Endothelial cell of hepatic sinusoid (primary cell): Measurements from ENCODE around the gene LMBR1.
"Not testable (repeated sequence)": the region's sequence is repeated elsewhere in the genome, so short reads cannot be mapped to it uniquely, and the experiment has no call there.

Experiments
- in situ Hi-C: cut with HindIII; loops from 2 replicates; pipeline ENCODE4 v1.10.0; 2017; ENCODE audit warnings: low sequenced_read_pairs

The LMBR1 gene

GRCh38 chr7:156666368-156667109 lies 226.4 kb downstream of the LMBR1 start:
- in situ Hi-C loops, result no loop called here

- in situ Hi-C loops, result no loop called here
These were observed 227.9 kb downstream of the LMBR1 start for GRCh38 chr7:156665101-156665500.

GRCh38 chr7:156662277-156662676 lies 230.7 kb downstream of the LMBR1 start:
- in situ Hi-C loops, result no loop called here

DNA sequence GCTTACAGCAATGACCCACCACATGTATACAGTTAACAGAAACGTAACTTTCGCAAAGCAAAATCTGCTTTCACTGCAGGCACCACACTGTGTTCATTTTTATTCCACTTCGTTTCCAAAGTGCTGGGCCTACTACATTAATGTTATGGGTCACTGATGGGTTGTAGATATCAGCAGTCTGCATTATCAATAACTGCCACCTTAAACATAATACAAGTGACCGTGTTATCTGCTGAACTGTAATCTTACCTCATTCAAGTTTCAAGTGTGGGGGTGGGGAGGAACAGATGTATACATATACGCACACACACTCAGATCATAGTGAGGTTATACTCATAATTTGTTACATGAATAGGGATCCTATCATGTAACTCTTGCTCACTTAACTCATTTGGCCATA lies 231.3 kb downstream of the LMBR1 start:
- in situ Hi-C loops, result no loop called here

DNA sequence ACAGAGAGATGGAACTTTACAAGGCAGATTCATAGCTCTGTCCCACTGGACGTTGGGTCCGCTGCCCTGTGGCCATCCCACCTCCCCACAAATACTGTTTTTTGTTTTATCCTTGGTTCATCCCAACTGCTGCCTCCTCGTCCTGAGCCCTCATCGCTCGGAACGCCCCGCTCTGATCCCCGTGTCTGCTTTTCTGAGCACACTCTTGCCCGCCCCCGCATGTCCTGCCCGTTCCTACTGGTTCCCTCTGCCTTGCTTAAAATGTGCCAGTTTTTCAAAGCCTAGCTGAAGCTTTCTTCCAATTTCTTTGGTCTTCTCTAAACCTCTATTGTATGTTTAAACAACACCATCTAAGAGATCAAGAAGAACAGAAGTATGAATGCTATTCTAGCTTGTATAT lies 233.0 kb downstream of the LMBR1 start:
- in situ Hi-C loops, result no loop called here

- in situ Hi-C loops, result no loop called here
These were observed 233.8 kb downstream of the LMBR1 start for GRCh38 chr7:156659203-156659602.

GRCh38 chr7:156657681-156658080 lies 235.3 kb downstream of the LMBR1 start:
- in situ Hi-C loops, result no loop called here

DNA sequence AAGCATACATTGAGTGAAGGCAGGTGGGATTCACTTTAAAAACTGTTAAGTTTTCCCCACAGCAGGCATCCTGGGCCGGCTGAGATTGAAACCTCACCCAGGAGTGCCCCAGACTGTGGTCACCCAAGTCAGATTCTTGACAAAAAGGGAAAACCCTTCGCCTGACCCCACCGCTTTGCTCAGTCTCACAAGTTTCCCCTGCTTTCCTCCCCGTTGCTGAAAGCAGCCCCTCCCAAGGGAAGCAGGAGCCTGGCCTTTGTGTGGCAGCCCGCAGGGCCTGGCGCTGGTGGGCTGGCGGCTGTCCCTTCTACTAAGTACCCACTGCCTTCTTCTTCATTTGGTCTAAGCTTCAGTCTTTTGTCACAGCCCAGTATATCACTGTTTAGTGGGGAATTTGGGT lies 236.4 kb downstream of the LMBR1 start:
- in situ Hi-C loops, result no loop called here

DNA sequence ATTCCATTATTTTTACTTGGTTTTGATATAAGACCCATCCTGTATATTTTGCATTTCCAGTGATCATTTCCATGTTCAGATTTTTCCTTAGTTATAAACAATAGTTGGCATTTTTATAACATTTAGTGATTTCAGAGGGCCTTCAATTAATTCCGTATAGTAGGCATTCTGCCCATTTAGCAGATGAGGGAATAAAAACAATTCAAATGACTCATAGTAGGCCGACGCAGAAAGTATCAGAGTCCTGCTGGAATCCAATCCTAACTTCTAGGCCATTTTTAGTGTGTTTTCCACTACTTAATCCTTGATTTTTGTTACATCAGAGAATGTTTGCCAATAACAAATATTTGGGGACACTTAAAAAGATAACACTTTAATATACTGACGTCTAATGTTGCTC lies 237.0 kb downstream of the LMBR1 start:
- in situ Hi-C loops, result no loop called here

- in situ Hi-C loops, result no loop called here
These were observed 237.7 kb downstream of the LMBR1 start for GRCh38 chr7:156655251-156655650.

GRCh38 chr7:156654511-156655234 lies 238.3 kb downstream of the LMBR1 start:
- in situ Hi-C loops, result no loop called here

- in situ Hi-C loops, result no loop called here
These were observed 240.0 kb downstream of the LMBR1 start for GRCh38 chr7:156652886-156653568.

- in situ Hi-C loops, result no loop called here
These were observed 241.5 kb downstream of the LMBR1 start for GRCh38 chr7:156651474-156651873.

GRCh38 chr7:156650042-156650441 lies 242.9 kb downstream of the LMBR1 start:
- in situ Hi-C loops, result no loop called here

DNA sequence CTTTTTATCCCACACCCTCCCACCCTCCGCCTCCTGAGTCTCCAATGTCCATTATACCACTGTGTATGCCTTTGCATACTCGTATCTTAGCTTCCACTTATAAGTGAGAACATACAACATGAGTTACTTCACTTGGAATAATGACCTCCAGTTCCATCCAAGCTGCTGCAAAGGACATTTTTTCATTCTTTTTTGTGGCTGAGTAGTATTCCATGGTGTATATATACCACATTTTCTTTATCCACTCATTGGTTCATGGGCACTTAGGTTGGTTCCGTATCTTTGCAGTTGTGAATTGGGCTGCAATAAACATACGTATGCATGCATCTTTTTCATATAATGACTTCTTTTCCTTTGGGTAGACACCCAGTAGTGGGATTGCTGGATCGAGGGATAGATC lies 245.7 kb downstream of the LMBR1 start:
- in situ Hi-C loops, result not testable (repeated sequence)

DNA sequence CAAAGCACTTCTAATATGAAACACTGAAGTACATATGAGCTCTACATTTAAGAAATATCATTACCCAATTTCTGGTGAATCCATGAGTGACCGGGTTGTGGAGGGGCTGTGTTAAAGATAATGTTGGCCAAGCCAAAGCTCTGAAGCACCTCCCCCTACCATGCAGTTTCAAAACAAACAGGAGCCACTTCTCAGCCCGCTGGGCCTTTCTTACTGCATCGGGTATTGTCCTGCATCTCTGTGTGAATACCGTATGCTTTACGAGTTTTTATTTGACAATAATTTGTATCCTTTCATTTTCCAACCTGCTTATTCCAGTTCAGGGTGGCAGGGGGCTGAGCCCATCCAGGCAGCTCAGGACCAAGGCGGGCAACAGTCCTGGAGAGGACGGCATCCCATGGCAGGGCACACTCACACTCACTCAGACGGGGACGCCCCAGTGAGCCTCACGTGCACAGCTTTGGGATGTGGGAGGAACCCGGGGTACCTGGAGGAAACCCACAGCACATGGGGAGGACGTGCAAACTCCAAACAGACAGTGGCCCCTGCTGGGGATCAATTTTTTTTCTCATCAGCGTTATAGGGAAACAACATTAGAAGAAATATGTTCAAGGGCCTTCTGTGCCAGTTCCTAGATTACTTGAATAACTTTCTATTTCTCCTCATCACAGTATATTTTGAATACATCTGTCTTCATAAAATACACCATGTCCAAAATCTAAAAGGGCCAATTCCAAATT lies 250.5 kb downstream of the LMBR1 start:
- in situ Hi-C loops, result no loop called here

- in situ Hi-C loops, result no loop called here
These were observed 252.0 kb downstream of the LMBR1 start for GRCh38 chr7:156640949-156641485.

DNA sequence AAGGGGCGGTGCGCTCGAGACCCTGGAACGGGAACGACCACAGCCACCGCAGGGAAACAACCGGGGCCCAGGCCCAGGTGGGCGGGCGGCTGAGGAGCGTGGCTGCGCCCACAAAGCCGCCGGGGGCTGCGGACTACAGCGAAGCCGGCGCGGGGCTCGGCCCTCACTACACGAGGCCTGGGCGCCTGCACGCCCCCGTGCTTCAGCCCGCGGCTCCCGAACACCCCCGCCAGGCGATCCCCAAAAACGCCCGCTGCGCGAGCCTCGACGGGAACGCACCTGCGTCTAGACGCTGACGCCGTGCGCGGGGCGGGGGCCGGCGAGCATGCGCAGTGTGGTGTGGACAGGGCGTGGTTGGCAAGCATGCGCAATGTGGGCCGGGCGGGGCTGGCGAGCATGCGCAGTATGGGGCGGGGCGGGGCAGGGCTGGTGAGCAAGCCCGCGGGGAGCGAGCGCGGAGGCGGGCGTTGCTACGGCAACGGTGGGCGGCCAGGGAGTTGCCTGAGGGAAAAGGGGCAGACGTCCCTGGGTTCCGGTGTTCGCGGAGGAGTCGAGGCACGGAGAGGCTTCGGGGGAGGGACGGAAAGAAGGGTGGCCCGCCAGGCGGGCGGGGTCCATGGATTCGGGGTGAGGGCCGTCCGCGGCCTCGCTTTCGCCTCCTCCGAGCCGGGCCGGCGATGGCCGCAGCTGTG lies 252.6 kb downstream of the LMBR1 start, which contains the start of gene RNF32:
RNF32 (plus strand) TSS at position 518 of the 692 bp plus-strand sequence. CDS start 3,104 bp downstream, outside the sequence.
- in situ Hi-C loops, result no loop called here

GRCh38 chr7:156639426-156640256 lies 253.3 kb downstream of the LMBR1 start:
- in situ Hi-C loops, result no loop called here
